Parathyroid adenoma (tissue), 2 donors: ENCODE data around the gene NDUFB8.
A peak's percentile ranks its signal among the peaks of the same experiment; 100 is the strongest.

Source experiments
- H2AFZ ChIP-seq: fragments of 300-600 bp; sonication (generic); one replicate; pipeline ENCODE4 v1.7.0; 2017; ENCODE audit warnings: antibody characterized with exemption, mild to moderate bottlenecking
- H3K27ac ChIP-seq: fragments of 300-600 bp; sonication (generic); one replicate; pipeline ENCODE4 v1.7.0; 2017
- H3K27me3 ChIP-seq: fragments of 300-600 bp; sonication (generic); one replicate; pipeline ENCODE4 v1.7.0; 2017; ENCODE audit warnings: low read length; ENCODE audit not compliant: control insufficient read depth, insufficient read depth
- H3K36me3 ChIP-seq: fragments of 300-600 bp; sonication (generic); one replicate; pipeline ENCODE4 v1.7.0; 2017; ENCODE audit warnings: low read length; ENCODE audit not compliant: control insufficient read depth, insufficient read depth
- H3K4me1 ChIP-seq: fragments of 300-600 bp; sonication (generic); one replicate; pipeline ENCODE4 v1.7.0; 2017; ENCODE audit warnings: control low read depth
- H3K4me2 ChIP-seq: fragments of 300-600 bp; sonication (generic); one replicate; pipeline ENCODE4 v1.7.0; 2017; ENCODE audit warnings: low read length
- H3K4me3 ChIP-seq: fragments of 300-600 bp; sonication (generic); one replicate; pipeline ENCODE4 v1.7.0; 2017; ENCODE audit warnings: low read depth, low read length
- H3K79me2 ChIP-seq: fragments of 300-600 bp; sonication (generic); one replicate; pipeline ENCODE4 v1.7.0; 2017; ENCODE audit warnings: control low read depth
- H3K9ac ChIP-seq: fragments of 300-600 bp; sonication (generic); one replicate; pipeline ENCODE4 v1.7.0; 2017; ENCODE audit warnings: mild to moderate bottlenecking
- H3K9me3 ChIP-seq: fragments of 300-600 bp; sonication (generic); one replicate; pipeline ENCODE4 v1.7.0; 2017; ENCODE audit warnings: low read length; ENCODE audit not compliant: control insufficient read depth
- TF ChIP-seq, protein P1 (sequence below): fragments of 300-600 bp; sonication (generic); IDR thresholded peaks from one replicate; pipeline ENCODE4 v1.7.0; 2017; ENCODE audit warnings: antibody characterized with exemption, mild to moderate bottlenecking
- donor health status: primary hyperparathyroidism.

The NDUFB8 gene

DNA sequence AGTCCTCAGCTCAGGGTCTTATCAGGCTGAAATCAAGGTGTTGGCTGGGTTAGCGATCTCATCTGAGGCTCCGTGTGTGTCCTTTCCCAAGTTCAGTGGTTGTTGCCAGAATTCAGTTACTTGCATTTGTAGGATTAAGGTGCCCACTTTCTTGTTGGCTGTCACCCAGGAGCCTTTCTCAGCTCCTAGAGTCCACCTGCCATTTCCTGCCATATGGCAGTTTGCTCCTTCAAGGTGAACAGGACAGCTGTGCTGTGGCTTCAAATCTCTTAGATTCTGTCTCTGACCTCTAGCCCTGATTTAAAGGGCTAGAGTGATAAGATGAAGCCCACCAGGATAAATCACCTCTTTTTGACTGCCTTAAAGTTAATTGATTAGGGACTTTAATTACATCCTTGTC, 5.1 kb upstream of the NDUFB8 start:
- Histone ChIP-seq H3K79me2 (peaks cover 9% of the 10 kb centered on the region), H3K36me3 (no peaks in the 10 kb centered on the region), H3K4me2 (no peak overlapping the region), H3K4me3 (no peak overlapping the region), H3K9me3 (no peaks in the 10 kb centered on the region), H3K27me3 (no peaks in the 10 kb centered on the region), H3K9ac (no peak overlapping the region), H3K27ac (no peak overlapping the region), H3K4me1 (peaks cover 8% of the 10 kb centered on the region), H2AFZ (peak overlapping the region; percentile 91)
- TF ChIP-seq, protein P1, sequence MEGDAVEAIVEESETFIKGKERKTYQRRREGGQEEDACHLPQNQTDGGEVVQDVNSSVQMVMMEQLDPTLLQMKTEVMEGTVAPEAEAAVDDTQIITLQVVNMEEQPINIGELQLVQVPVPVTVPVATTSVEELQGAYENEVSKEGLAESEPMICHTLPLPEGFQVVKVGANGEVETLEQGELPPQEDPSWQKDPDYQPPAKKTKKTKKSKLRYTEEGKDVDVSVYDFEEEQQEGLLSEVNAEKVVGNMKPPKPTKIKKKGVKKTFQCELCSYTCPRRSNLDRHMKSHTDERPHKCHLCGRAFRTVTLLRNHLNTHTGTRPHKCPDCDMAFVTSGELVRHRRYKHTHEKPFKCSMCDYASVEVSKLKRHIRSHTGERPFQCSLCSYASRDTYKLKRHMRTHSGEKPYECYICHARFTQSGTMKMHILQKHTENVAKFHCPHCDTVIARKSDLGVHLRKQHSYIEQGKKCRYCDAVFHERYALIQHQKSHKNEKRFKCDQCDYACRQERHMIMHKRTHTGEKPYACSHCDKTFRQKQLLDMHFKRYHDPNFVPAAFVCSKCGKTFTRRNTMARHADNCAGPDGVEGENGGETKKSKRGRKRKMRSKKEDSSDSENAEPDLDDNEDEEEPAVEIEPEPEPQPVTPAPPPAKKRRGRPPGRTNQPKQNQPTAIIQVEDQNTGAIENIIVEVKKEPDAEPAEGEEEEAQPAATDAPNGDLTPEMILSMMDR = no peak

DNA sequence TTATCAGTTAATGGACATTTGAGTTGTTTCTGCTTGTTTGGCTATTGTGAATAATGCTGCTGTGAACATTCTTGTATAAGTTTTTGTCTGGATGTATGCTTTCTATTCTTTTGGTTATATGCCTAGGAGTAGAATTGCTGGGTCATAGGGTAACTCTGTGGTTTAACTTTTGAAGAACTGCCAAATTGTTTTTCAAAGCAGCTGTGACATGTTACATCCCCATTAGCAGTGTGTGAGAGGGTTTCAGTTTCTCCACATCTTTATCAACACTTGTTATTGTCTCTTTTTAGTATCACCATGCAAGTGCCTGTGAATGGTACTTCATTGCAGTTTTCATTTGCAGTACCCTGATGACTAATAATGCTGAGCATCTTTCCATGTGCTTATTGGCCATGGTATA, 2.1 kb upstream of the NDUFB8 start:
- Histone ChIP-seq H3K27ac (no peak overlapping the region), H3K9ac (no peak overlapping the region), H3K4me2 (no peak overlapping the region), H3K79me2 (peaks cover 11% of the 10 kb centered on the region), H3K9me3 (no peaks in the 10 kb centered on the region), H3K4me3 (no peak overlapping the region), H3K27me3 (no peaks in the 10 kb centered on the region), H3K36me3 (no peaks in the 10 kb centered on the region), H3K4me1 (peaks cover 8% of the 10 kb centered on the region), H2AFZ (no peak overlapping the region)
- TF ChIP-seq, protein P1 = no peak

DNA sequence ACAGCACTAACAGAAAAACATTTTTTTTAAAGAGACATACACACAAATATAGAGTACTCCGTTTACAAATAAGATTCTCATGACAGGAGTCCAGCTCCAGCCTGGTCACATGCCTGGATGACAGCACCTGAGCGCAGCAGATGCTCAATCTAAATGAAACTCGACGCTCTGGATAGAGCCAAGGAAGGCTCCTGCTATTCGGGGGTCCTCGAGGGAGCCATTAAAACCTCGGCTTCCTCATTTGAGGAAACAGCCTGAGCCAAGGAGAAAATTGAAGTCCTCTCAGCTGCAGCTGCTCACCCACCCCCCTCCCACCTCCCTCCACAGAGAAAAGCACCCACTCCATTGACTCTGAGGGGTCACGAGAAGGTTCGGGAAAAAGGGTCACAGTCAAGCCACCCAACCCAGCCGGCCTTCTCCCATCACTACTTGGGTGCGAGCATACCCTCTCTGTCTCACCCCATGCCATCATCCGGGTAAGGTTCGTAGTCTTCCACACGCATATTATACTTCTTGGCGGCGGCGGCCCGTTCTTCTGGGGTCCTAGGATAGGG, 673 bp downstream of the NDUFB8 start:
- Histone ChIP-seq H2AFZ (peak overlapping the region; percentile 82), H3K27ac (peak overlapping the region; percentile 64), H3K36me3 (no peaks in the 10 kb centered on the region), H3K4me2 (peak overlapping the region; percentile 89), H3K9ac (peak overlapping the region; percentile 81), H3K79me2 (peaks cover 3% of the 10 kb centered on the region), H3K27me3 (no peaks in the 10 kb centered on the region), H3K4me3 (peak overlapping the region; percentile 76), H3K9me3 (no peaks in the 10 kb centered on the region), H3K4me1 (no peaks in the 10 kb centered on the region)
- TF ChIP-seq, protein P1 = no peak

DNA sequence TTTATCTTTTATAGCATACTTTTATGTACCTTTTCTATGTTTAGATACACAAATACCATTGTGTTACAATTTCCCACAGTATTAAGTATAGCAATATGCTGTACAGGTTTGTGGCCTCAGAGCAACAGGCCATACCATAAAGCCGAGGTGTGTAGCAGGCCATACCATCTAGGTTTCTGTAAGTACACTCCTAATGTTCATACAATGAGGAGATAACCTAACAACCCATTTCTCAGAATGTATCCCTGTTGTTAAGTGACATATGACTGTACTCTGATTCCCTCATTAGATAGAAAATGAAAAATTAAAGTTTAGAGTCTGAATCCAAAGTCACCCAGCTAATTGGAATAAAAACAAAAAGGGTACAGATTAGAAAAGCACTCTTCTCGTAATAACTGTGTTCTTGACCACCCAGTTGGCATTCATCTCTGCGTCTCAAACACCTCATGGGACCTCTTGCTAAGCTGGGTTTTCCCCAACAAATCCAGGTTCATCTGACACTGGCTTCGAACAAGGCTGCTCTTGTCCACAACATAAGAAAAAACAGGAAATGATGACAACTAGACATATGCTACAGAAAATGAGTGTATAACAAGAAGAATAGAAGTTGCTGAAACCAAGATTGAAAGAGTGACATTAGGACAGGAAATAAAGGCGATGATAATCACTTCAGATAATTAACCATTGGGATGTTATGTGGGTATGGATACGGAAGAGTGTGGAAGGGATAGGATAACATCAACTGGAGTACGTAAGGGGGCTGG, 1.4 kb downstream of the NDUFB8 start:
- TF ChIP-seq, protein P1 = no peak

DNA sequence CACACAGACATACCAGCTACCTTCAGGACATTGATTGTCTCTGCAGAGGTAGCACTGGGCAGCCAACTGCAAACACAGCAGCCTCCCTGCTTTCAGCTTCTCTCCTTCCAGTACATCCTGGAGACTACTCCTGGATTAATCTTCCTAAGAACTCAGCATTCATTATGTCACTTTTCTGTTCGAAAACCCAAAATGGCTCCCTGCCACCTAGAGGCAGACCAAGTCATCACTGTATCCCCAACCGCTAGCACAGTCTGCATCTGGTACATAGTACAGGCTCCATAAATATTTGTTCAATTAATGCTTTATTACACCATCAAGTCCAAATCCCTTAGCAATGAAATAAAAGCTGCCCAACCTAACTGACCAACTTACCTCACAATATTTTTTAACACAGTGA, 5.0 kb downstream of the NDUFB8 start:
- H3K4me1 ChIP-seq = no peaks in the 10 kb centered on the region
- no peak overlapping the region for H3K4me2 ChIP-seq
- H3K9me3 ChIP-seq = no peaks in the 10 kb centered on the region

More for the DNA sequence above, 1.4 kb downstream of the NDUFB8 start:
- no peaks in the 10 kb centered on the region for H3K27me3 ChIP-seq
- H3K4me1 ChIP-seq = no peaks in the 10 kb centered on the region
- H3K4me2 ChIP-seq = peak overlapping the region; percentile 89
- no peaks in the 10 kb centered on the region for H3K9me3 ChIP-seq
- H3K4me3 ChIP-seq = peak overlapping the region; percentile 76
- H3K27ac ChIP-seq = peak overlapping the region; percentile 64
- H3K36me3 ChIP-seq = no peaks in the 10 kb centered on the region
- no peak overlapping the region for H3K9ac ChIP-seq
- peaks cover 3% of the 10 kb centered on the region for H3K79me2 ChIP-seq
- H2AFZ ChIP-seq = no peak overlapping the region

More for the DNA sequence above, 5.0 kb downstream of the NDUFB8 start:
- no peaks in the 10 kb centered on the region for H3K27me3 ChIP-seq
- H3K36me3 ChIP-seq = no peaks in the 10 kb centered on the region
- H3K4me3 ChIP-seq = no peak overlapping the region
- no peak overlapping the region for H3K9ac ChIP-seq
- TF ChIP-seq, protein P1 = no peak
- H3K27ac ChIP-seq = no peak overlapping the region
- H2AFZ ChIP-seq = no peak overlapping the region
- H3K79me2 ChIP-seq = peaks cover 2% of the 10 kb centered on the region
